GM12878 (cell line): ENCODE data around the gene C9orf50. TPM values are rescaled to one million over a fixed set of nuclear protein-coding genes. Genes with fewer than 3 reads are reported as not detected.

Source experiments
- ATAC-seq: fragments of 200-7000 bp; cut with Tn5 transposase; 3 replicates; pipeline ENCODE4 v1.9.1; 2020; ENCODE audit warnings: mild to moderate bottlenecking, moderate library complexity
- BruUV-seq: library from RNA; stranded (reverse); fragments of 400-500 nt; replicated peaks from 2 replicates; lab custom pipeline; 2021; lab: Mats Ljungman, UMichigan
- CTCF ChIA-PET: fragments of 300-600 bp; sonication (Branson Sonifier 250); formaldehyde crosslinking; extraction: SDS; loops from one replicate; lab custom pipeline; 2021; ENCODE audit warnings: inconsistent platforms; lab: Yijun Ruan, JAX
- POLR2A ChIA-PET: fragments of 350-600 bp; formaldehyde crosslinking; extraction: SDS; loops from one replicate; lab custom pipeline; 2021; ENCODE audit warnings: inconsistent platforms; lab: Charles Lee
- RAD21 ChIA-PET: fragments of 300-600 bp; sonication (Branson Sonifier 250); formaldehyde crosslinking; loops from one replicate; lab custom pipeline; 2023; ENCODE audit warnings: antibody characterized with exemption; ENCODE audit not compliant: unreplicated experiment; lab: Charles Lee
- SMC1A ChIA-PET: fragments of 300-600 bp; sonication (Branson Sonifier 250); formaldehyde crosslinking; loops from one replicate; lab custom pipeline; 2023; ENCODE audit not compliant: unreplicated experiment, uncharacterized antibody; lab: Charles Lee
- DNase-seq: peaks from one replicate; pipeline ENCODE4 v3.0.0-alpha.2; 2011; ENCODE audit warnings: low read depth, low spot score
- FAIRE-seq: peaks from 3 replicates; lab custom pipeline; 2011; peaks lifted over from hg19 to GRCh38; lab: Jason Lieb, UNC
- H2AFZ ChIP-seq: 2 replicates; pipeline ENCODE4 v1.6.0; 2011; ENCODE audit warnings: low read depth, low read length, control low read depth; ENCODE audit not compliant: control insufficient read depth
- H3K27ac ChIP-seq: 2 replicates; pipeline ENCODE4 v1.5.1; 2011; ENCODE audit warnings: control low read depth; ENCODE audit not compliant: control insufficient read depth, insufficient read depth
- H3K27me3 ChIP-seq, 2 experiments: replicated peaks in 1 of 2; 2 replicates each; pipeline versions ENCODE4 v1.6.0 to v1.6.1; 2011; ENCODE audit warnings: low read length in 1 of 2; ENCODE audit not compliant: control insufficient read depth in 2 of 2, insufficient read depth in 2 of 2
- H3K36me3 ChIP-seq, 2 experiments: 2 replicates each; pipeline ENCODE4 v1.5.1; 2011; ENCODE audit warnings: low read length in 1 of 2; ENCODE audit not compliant: control insufficient read depth in 2 of 2, insufficient read depth in 2 of 2
- H3K4me1 ChIP-seq: 2 replicates; pipeline ENCODE4 v1.6.1; 2011; ENCODE audit warnings: mild to moderate bottlenecking, low read length, moderate library complexity, mixed read lengths; ENCODE audit not compliant: control insufficient read depth, insufficient read depth
- H3K4me2 ChIP-seq: 2 replicates; pipeline ENCODE4 v1.6.0; 2011; ENCODE audit warnings: control low read depth; ENCODE audit not compliant: control insufficient read depth, insufficient read depth
- H3K4me3 ChIP-seq: fragments of 200-600 bp; sonication (generic); 2 replicates; pipeline ENCODE4 v1.5.1; 2016
- H3K79me2 ChIP-seq: 2 replicates; pipeline ENCODE4 v1.6.0; 2011; ENCODE audit warnings: low read length; ENCODE audit not compliant: control insufficient read depth, insufficient read depth
- H3K9ac ChIP-seq: 2 replicates; pipeline ENCODE4 v1.8.0; 2011; ENCODE audit warnings: low read length, control low read depth, mixed read lengths; ENCODE audit not compliant: control insufficient read depth, insufficient read depth
- H3K9me3 ChIP-seq: replicated peaks from 3 replicates; pipeline ENCODE4 v1.5.1; 2011; ENCODE audit warnings: mild to moderate bottlenecking, low read length; ENCODE audit not compliant: control insufficient read depth, insufficient read depth
- H4K20me1 ChIP-seq: 2 replicates; pipeline ENCODE4 v1.6.0; 2011; ENCODE audit not compliant: control insufficient read depth, insufficient read depth
- BCL11A ChIP-seq: IDR thresholded peaks from 2 replicates; pipeline ENCODE4 v1.6.1; 2011; ENCODE audit warnings: low read depth, low read length
- BHLHE40 ChIP-seq, 2 experiments: fragments of 450-650 bp in 1 of 2; IDR thresholded peaks; 2 replicates each; pipeline ENCODE4 v1.6.1; 2011 to 2017; ENCODE audit warnings: low read depth in 2 of 2, borderline replicate concordance in 1 of 2, improper control_type of control experiment in 1 of 2, low read length in 1 of 2, mild to moderate bottlenecking in 1 of 2
- CBFB ChIP-seq: IDR thresholded peaks from 2 replicates; pipeline ENCODE4 v1.6.1; 2016; ENCODE audit warnings: antibody characterized with exemption, low read depth
- EED ChIP-seq: sonication (generic); IDR thresholded peaks from 2 replicates; pipeline ENCODE4 v1.6.1; 2016; ENCODE audit warnings: antibody characterized with exemption, low read depth
- EP300 ChIP-seq, 2 experiments: fragments of 150-350 bp in 1 of 2; IDR thresholded peaks; 2 replicates each; pipeline ENCODE4 v1.6.1; 2011 to 2012; ENCODE audit warnings: low read depth in 2 of 2, low read length in 2 of 2, borderline replicate concordance in 1 of 2, improper control_type of control experiment in 1 of 2, inconsistent platforms in 1 of 2; ENCODE audit not compliant: control insufficient read depth in 1 of 2
- IKZF1 ChIP-seq: fragments of 450-650 bp; conservative IDR thresholded peaks from 2 replicates; pipeline ENCODE4 v1.6.1; 2017; ENCODE audit warnings: antibody characterized with exemption, mild to moderate bottlenecking
- IKZF2 ChIP-seq, 2 experiments: fragments of 450-650 bp; IDR thresholded peaks; 2 replicates each; pipeline ENCODE4 v1.6.1; 2017; ENCODE audit warnings: mild to moderate bottlenecking in 2 of 2, moderate library complexity in 2 of 2
- MEF2A ChIP-seq: IDR thresholded peaks from 2 replicates; pipeline ENCODE4 v1.6.1; 2011; ENCODE audit warnings: low read depth, mild to moderate bottlenecking, low read length, moderate library complexity; ENCODE audit not compliant: insufficient read depth
- MLLT1 ChIP-seq: fragments of 450-650 bp; IDR thresholded peaks from 2 replicates; pipeline ENCODE4 v1.6.1; 2016; ENCODE audit warnings: mild to moderate bottlenecking
- MTA3 ChIP-seq: IDR thresholded peaks from 2 replicates; pipeline ENCODE4 v1.6.1; 2012; ENCODE audit warnings: low read length, inconsistent platforms, borderline replicate concordance
- NFIC ChIP-seq: IDR thresholded peaks from 2 replicates; pipeline ENCODE4 v1.6.1; 2012; ENCODE audit warnings: low read depth, mild to moderate bottlenecking, inconsistent platforms, low read length, moderate library complexity
- NR2C1 ChIP-seq: fragments of 450-650 bp; IDR thresholded peaks from 2 replicates; pipeline ENCODE4 v1.6.1; 2017; ENCODE audit warnings: antibody characterized with exemption, mild to moderate bottlenecking, moderate library complexity
- NR2F1 ChIP-seq: fragments of 450-650 bp; conservative IDR thresholded peaks from 2 replicates; pipeline ENCODE4 v1.6.1; 2017; ENCODE audit warnings: mild to moderate bottlenecking
- RAD21 ChIP-seq: IDR thresholded peaks from 2 replicates; pipeline ENCODE4 v1.6.1; 2011; ENCODE audit warnings: mild to moderate bottlenecking, low read depth, low read length, moderate library complexity; ENCODE audit not compliant: insufficient read depth
- RELA ChIP-seq: fragments of 450-650 bp; IDR thresholded peaks from 2 replicates; pipeline ENCODE4 v1.8.0; 2014; ENCODE audit warnings: borderline replicate concordance; ENCODE audit not compliant: partially characterized antibody
- SMAD5 ChIP-seq: IDR thresholded peaks from 2 replicates; pipeline ENCODE4 v1.6.1; 2016; ENCODE audit warnings: antibody characterized with exemption, low read depth
- SMARCA5 ChIP-seq: fragments of 450-650 bp; IDR thresholded peaks from 2 replicates; pipeline ENCODE4 v1.6.1; 2017; ENCODE audit warnings: mild to moderate bottlenecking
- TCF12 ChIP-seq: IDR thresholded peaks from 2 replicates; pipeline ENCODE4 v1.6.1; 2011; ENCODE audit warnings: low read depth, mild to moderate bottlenecking, low read length
- ZBTB11 ChIP-seq: fragments of 450-650 bp; formaldehyde crosslinking; IDR thresholded peaks from 2 replicates; pipeline ENCODE4 v1.5.0; 2022; ENCODE audit warnings: mild to moderate bottlenecking, missing genetic modification characterization
- WGBS: methylation state at CpG from one replicate; pipeline ENCODE4 v1.1.6; 2016; ENCODE audit warnings: low lambda C conversion rate; ENCODE audit not compliant: insufficient replicate concordance, insufficient coverage; ENCODE audit errors: missing lambda C conversion rate; 5-methylcytosine and 5-hydroxymethylcytosine counted together
- in situ Hi-C: fragments of 300-500 bp; cut with MboI; formaldehyde crosslinking; loops from 9 replicates; pipeline ENCODE4 v1.14.3; 2018; ENCODE audit warnings: mixed read lengths
- intact Hi-C: fragments of 100-400 bp; cut with micrococcal nuclease; formaldehyde crosslinking; loops from one replicate; pipeline ENCODE4 v1.14.2; 2022; ENCODE audit not compliant: unreplicated experiment
- polyA plus RNA-seq, 11 experiments: library from polyadenylated mRNA; depleted of rRNA in 4 of 11; unstranded in 6 of 11; stranded (reverse) in 5 of 11; fragments of >200 nt; fragmentation: Nextera tagmentation in 4 of 11; fragmentation: Illumina TruSeq in 1 of 11; extraction: Ambion mirVana in 4 of 11; extraction: Trizol in 1 of 11; gene quantifications; 1 replicate in 1 of 11; 2 replicates in 10 of 11; pipeline versions ENCODE4 v1.2.1 to v1.2.3, GENCODE V29; 2011 to 2016; ENCODE audit warnings: inconsistent platforms in 2 of 11, missing spikeins in 2 of 11, low read depth in 1 of 11
- total RNA-seq, 4 experiments: library from RNA; depleted of rRNA in 3 of 4; stranded (reverse); fragments of >200 nt in 3 of 4; fragmentation: Illumina TruSeq in 1 of 4; extraction: Trizol in 1 of 4; gene quantifications; 2 replicates each; pipeline versions ENCODE4 v1.2.1 to v1.2.3, GENCODE V29; 2013 to 2021

The C9orf50 gene
- total and polyA plus RNA-seq, 10 of the 15 experiments (the other 5 are each of a cell fraction or from before 2014, with no cell fraction given): not detected

GRCh38 chr9:129580211-129580915, 40.5 kb downstream of the C9orf50 start:
- H3K9ac ChIP-seq: peak overlapping the region; percentile 45
- DNase-seq (peak; percentile 64), FAIRE-seq (peak; percentile 71), ATAC-seq (peak; percentile 70)
- no peaks in the 10 kb centered on the region for H3K36me3 ChIP-seq
- no peaks in the 10 kb centered on the region for H4K20me1 ChIP-seq
- intact Hi-C loops: no loop called here
- H3K4me1 ChIP-seq: peaks cover 53% of the 10 kb centered on the region
- WGBS: 40% methylated on average over 11 of the region's 11 CpGs
- RAD21 ChIA-PET: interaction anchor here (0.7 to 9.7 kb wide), 7 partner anchors 10 to 440 kb away, joined by 3 to 61 read pairs (median 7); no protein-coding TSS in a partner anchor
- peak overlapping the region; percentile 70 for H3K4me2 ChIP-seq
- H2AFZ ChIP-seq: peak overlapping the region; percentile 66
- CTCF ChIA-PET: interaction anchor here (0.8 to 3.6 kb wide), 9 partner anchors 9 to 441 kb away, joined by 3 to 17 read pairs (median 4); partner anchors contain the start of gene NTMT1
- H3K9me3 ChIP-seq: peaks cover 1% of the 10 kb centered on the region; the same call in 1 of the 3 replicates
- SMC1A ChIA-PET: interaction anchor here (0.9 to 11.0 kb wide), 11 partner anchors 8 to 455 kb away, joined by 3 to 75 read pairs (median 6); no protein-coding TSS in a partner anchor
- no peaks in the 10 kb centered on the region for H3K27me3 ChIP-seq
- in situ Hi-C loops: no loop called here
- H3K4me3 ChIP-seq: peak overlapping the region; percentile 51
- BruUV-seq: TSS peak; percentile 96
- H3K27ac ChIP-seq: peak overlapping the region; percentile 51
- POLR2A ChIA-PET: interaction anchor here (0.6 to 6.1 kb wide), 10 partner anchors 10 to 440 kb away, joined by 3 to 70 read pairs (median 4); partner anchors contain the start of genes IER5L and NTMT1
- peaks cover 3% of the 10 kb centered on the region for H3K79me2 ChIP-seq
- TF ChIP-seq MLLT1: 0 out of 2 replicates have a peak, but pooled peaks have one; percentile 28
- TF ChIP-seq EED: peak; percentile 89
- peak; percentile 75 to 78 for TF ChIP-seq IKZF2 (IDR thresholded peaks at IDR 0.05)
- TF ChIP-seq SMAD5: no peak
- TF ChIP-seq TCF12: peak; percentile 79; the same call in 1 of the 2 replicates
- TF ChIP-seq NR2F1: peak; percentile 99
- no peak for TF ChIP-seq RAD21
- peak; percentile 49; the same call in 1 of the 2 replicates for TF ChIP-seq BCL11A
- TF ChIP-seq MEF2A: no peak
- TF ChIP-seq IKZF1: peak; percentile 91
- TF ChIP-seq NFIC: 0 out of 2 replicates have a peak, but pooled peaks have one; percentile 28
- TF ChIP-seq BHLHE40 (IDR thresholded peaks at IDR 0.05; ENCODE audit: borderline replicate concordance in 1 of 2, low read depth in 2 of 2, low read length in 1 of 2): no peak
- TF ChIP-seq EP300 (IDR thresholded peaks at IDR 0.05; ENCODE audit: borderline replicate concordance in 1 of 2, control insufficient read depth in 1 of 2, low read depth in 2 of 2, low read length in 2 of 2): peak; percentile 44 to 70; a peak in 3 of 4 replicates
- TF ChIP-seq MTA3: no peak
- TF ChIP-seq SMARCA5: no peak; the same call in 1 of the 2 replicates
- peak; percentile 88 for TF ChIP-seq RELA
- peak; percentile 58; the same call in 1 of the 2 replicates for TF ChIP-seq CBFB
- no peak for TF ChIP-seq ZBTB11 (CRISPR knock-in tag)
- TF ChIP-seq NR2C1: no peak
